ENCODE results near the gene MYOZ3. TPM values are rescaled to one million over a fixed set of nuclear protein-coding genes. Genes with fewer than 3 reads are reported as not detected.

The MYOZ3 gene
- total RNA-seq, 1 donor from 2014 or later = 2.6 TPM

- H3K4me1 Mint-ChIP-seq = peaks cover 5% of the 10 kb centered on the region
- peaks cover 11% of the 10 kb centered on the region for H3K27me3 Mint-ChIP-seq (ENCODE audit: low read depth)
- H3K4me3 Mint-ChIP-seq = no peak overlapping the region
- no peaks in the 10 kb centered on the region for H3K9me3 Mint-ChIP-seq
- no peak for DNase-seq (ENCODE audit: low read depth, low spot score)
- H3K36me3 Mint-ChIP-seq (ENCODE audit: low read depth) = no peaks in the 10 kb centered on the region
- no peak for TF ChIP-seq CTCF (conservative IDR thresholded peaks at IDR 0.05)
- H3K27ac Mint-ChIP-seq (ENCODE audit: unreplicated experiment) = no peak overlapping the region
Measured at GRCh38 chr5:150633429-150633828, 27.6 kb upstream of the MYOZ3 start.

- Mint-ChIP-seq H3K4me3 (no peak overlapping the region), H3K27ac (ENCODE audit: unreplicated experiment) (no peak overlapping the region), H3K4me1 (peaks cover 5% of the 10 kb centered on the region), H3K27me3 (ENCODE audit: low read depth) (peaks cover 14% of the 10 kb centered on the region), H3K9me3 (no peaks in the 10 kb centered on the region), H3K36me3 (ENCODE audit: low read depth) (no peaks in the 10 kb centered on the region)
- DNase-seq (ENCODE audit: low read depth, low spot score) = no peak
- TF ChIP-seq CTCF (conservative IDR thresholded peaks at IDR 0.05) = no peak
Measured at GRCh38 chr5:150636391-150637244, 24.4 kb upstream of the MYOZ3 start.

- Mint-ChIP-seq H3K36me3 (ENCODE audit: low read depth) (no peaks in the 10 kb centered on the region), H3K4me3 (no peak overlapping the region), H3K9me3 (no peaks in the 10 kb centered on the region), H3K27me3 (ENCODE audit: low read depth) (peaks cover 14% of the 10 kb centered on the region), H3K27ac (ENCODE audit: unreplicated experiment) (no peak overlapping the region), H3K4me1 (peaks cover 5% of the 10 kb centered on the region)
- no peak for TF ChIP-seq CTCF (conservative IDR thresholded peaks at IDR 0.05)
- no peak for DNase-seq (ENCODE audit: low read depth, low spot score)
Measured at GRCh38 chr5:150637245-150638052, 23.6 kb upstream of the MYOZ3 start.

- no peak for DNase-seq (ENCODE audit: low read depth, low spot score)
- no peak overlapping the region for H3K4me3 Mint-ChIP-seq
- no peaks in the 10 kb centered on the region for H3K36me3 Mint-ChIP-seq (ENCODE audit: low read depth)
- peaks cover 14% of the 10 kb centered on the region for H3K27me3 Mint-ChIP-seq (ENCODE audit: low read depth)
- H3K27ac Mint-ChIP-seq (ENCODE audit: unreplicated experiment) = no peak overlapping the region
- peaks cover 5% of the 10 kb centered on the region for H3K4me1 Mint-ChIP-seq
- no peaks in the 10 kb centered on the region for H3K9me3 Mint-ChIP-seq
- TF ChIP-seq CTCF (conservative IDR thresholded peaks at IDR 0.05) = no peak
Measured at GRCh38 chr5:150638053-150638444, 23.0 kb upstream of the MYOZ3 start.

GRCh38 chr5:150638488-150639376 is 22.3 kb upstream of the MYOZ3 start:
- no peak overlapping the region for H3K27ac Mint-ChIP-seq (ENCODE audit: unreplicated experiment)
- no peaks in the 10 kb centered on the region for H3K9me3 Mint-ChIP-seq
- no peak overlapping the region for H3K4me3 Mint-ChIP-seq
- peaks cover 5% of the 10 kb centered on the region for H3K4me1 Mint-ChIP-seq
- no peak for DNase-seq (ENCODE audit: low read depth, low spot score)
- H3K27me3 Mint-ChIP-seq (ENCODE audit: low read depth) = peaks cover 14% of the 10 kb centered on the region
- TF ChIP-seq CTCF (conservative IDR thresholded peaks at IDR 0.05) = no peak
- no peaks in the 10 kb centered on the region for H3K36me3 Mint-ChIP-seq (ENCODE audit: low read depth)

Data from neural crest cell (in vitro differentiated cells).